NCI-H345 (cell line): Measurements from ENCODE around the gene NOC2L.

Experiments
- DNase-seq: peaks from one replicate; lab custom pipeline; 2025; lab: John Stamatoyannopoulos, UW

The NOC2L gene

GRCh38 chr1:915295-916172, 43.5 kb downstream of the NOC2L start:
- DNase-seq: no peak

GRCh38 chr1:914891-915280, 44.2 kb downstream of the NOC2L start:
- no peak for DNase-seq

- no peak for DNase-seq
Measured at GRCh38 chr1:914131-914890, 44.7 kb downstream of the NOC2L start.

- DNase-seq: no peak
Measured at GRCh38 chr1:913491-914130, 45.4 kb downstream of the NOC2L start.

GRCh38 chr1:912740-913301, 46.2 kb downstream of the NOC2L start:
- DNase-seq: no peak

- no peak for DNase-seq
Measured at GRCh38 chr1:911875-912739, 46.9 kb downstream of the NOC2L start.

- DNase-seq: peak; percentile 35
Measured at GRCh38 chr1:910881-911721, 48.0 kb downstream of the NOC2L start.

GRCh38 chr1:910311-910880, 48.7 kb downstream of the NOC2L start:
- no peak for DNase-seq

GRCh38 chr1:909861-910310, 49.2 kb downstream of the NOC2L start:
- DNase-seq: no peak

- no peak for DNase-seq
Measured at GRCh38 chr1:908661-909060, 50.4 kb downstream of the NOC2L start.

GRCh38 chr1:907611-908451, 51.2 kb downstream of the NOC2L start:
- DNase-seq: no peak

- DNase-seq: no peak
Measured at GRCh38 chr1:906600-907420, 52.2 kb downstream of the NOC2L start.

GRCh38 chr1:905811-906599, 53.1 kb downstream of the NOC2L start:
- DNase-seq: no peak

- no peak for DNase-seq
Measured at GRCh38 chr1:905071-905749, 53.8 kb downstream of the NOC2L start.

- DNase-seq: peak; percentile 76
Measured at GRCh38 chr1:904310-904950, 54.6 kb downstream of the NOC2L start.

GRCh38 chr1:903721-904271, 55.3 kb downstream of the NOC2L start:
- DNase-seq: no peak
